ENCODE results near the gene TM7SF3. TPM values are rescaled to one million over a fixed set of nuclear protein-coding genes. Genes with fewer than 3 reads are reported as not detected.

Gene TM7SF3
- total RNA-seq, 3 donors from 2014 or later, result 40.2 to 60.0 (median 56.1) TPM

- H3K4me3 ChIP-seq, result no peak overlapping the region
- H3K27me3 ChIP-seq, result no peaks in the 10 kb centered on the region
- no peak overlapping the region for H3K27ac ChIP-seq
- H3K4me1 ChIP-seq, result peaks cover 0 to 3% of the 10 kb centered on the region in 2 donors
- H3K36me3 ChIP-seq, result no peaks in the 10 kb centered on the region
- no peaks in the 10 kb centered on the region for H3K9me3 ChIP-seq
- DNase-seq (ENCODE audit: low spot score in 2 of 2), result no peak
- TF ChIP-seq POLR2A (IDR thresholded peaks at IDR 0.05), result no peak
- no peak for TF ChIP-seq POLR2AphosphoS5 (IDR thresholded peaks at IDR 0.05)
- TF ChIP-seq, protein P1, sequence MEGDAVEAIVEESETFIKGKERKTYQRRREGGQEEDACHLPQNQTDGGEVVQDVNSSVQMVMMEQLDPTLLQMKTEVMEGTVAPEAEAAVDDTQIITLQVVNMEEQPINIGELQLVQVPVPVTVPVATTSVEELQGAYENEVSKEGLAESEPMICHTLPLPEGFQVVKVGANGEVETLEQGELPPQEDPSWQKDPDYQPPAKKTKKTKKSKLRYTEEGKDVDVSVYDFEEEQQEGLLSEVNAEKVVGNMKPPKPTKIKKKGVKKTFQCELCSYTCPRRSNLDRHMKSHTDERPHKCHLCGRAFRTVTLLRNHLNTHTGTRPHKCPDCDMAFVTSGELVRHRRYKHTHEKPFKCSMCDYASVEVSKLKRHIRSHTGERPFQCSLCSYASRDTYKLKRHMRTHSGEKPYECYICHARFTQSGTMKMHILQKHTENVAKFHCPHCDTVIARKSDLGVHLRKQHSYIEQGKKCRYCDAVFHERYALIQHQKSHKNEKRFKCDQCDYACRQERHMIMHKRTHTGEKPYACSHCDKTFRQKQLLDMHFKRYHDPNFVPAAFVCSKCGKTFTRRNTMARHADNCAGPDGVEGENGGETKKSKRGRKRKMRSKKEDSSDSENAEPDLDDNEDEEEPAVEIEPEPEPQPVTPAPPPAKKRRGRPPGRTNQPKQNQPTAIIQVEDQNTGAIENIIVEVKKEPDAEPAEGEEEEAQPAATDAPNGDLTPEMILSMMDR (IDR thresholded peaks at IDR 0.05), result no peak
- intact Hi-C loops (cut with DNase I; ENCODE audit: low total_unique reads), result no loop called here
Observed at GRCh38 chr12:27006797-27007467, 7.3 kb downstream of the TM7SF3 start.

DNA sequence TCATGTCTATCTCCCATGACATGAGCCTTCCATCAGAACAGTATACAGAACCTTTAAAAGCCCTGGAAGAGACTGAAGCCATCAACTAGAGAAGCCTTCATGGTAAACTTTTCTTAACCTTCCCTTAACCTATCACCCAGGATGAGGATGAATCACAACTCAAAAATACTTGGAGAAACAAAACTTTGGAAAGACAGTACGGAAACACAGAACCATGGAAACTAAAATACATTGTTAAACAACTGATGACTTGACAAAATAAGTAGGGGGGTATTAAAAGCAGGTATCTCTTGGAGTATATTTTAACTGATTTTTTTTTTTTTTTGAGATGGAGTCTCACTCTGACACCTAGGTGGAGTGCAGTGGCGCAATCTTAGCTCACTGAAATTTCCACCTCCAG, 8.7 kb downstream of the TM7SF3 start:
- DNase-seq (ENCODE audit: low spot score in 2 of 2), result no peak
- Histone ChIP-seq H3K27ac (no peak overlapping the region), H3K36me3 (no peaks in the 10 kb centered on the region), H3K4me3 (no peak overlapping the region), H3K4me1 (peaks cover 0 to 3% of the 10 kb centered on the region in 2 donors), H3K9me3 (no peaks in the 10 kb centered on the region), H3K27me3 (no peaks in the 10 kb centered on the region)
- intact Hi-C loops (cut with DNase I; ENCODE audit: low total_unique reads), result no loop called here
- TF ChIP-seq, protein P1 (IDR thresholded peaks at IDR 0.05), result no peak
- TF ChIP-seq POLR2A (IDR thresholded peaks at IDR 0.05), result no peak
- no peak for TF ChIP-seq POLR2AphosphoS5 (IDR thresholded peaks at IDR 0.05)

GRCh38 chr12:27003421-27004381, 10.5 kb downstream of the TM7SF3 start:
- H3K4me1 ChIP-seq, result no peaks in the 10 kb centered on the region
- no peaks in the 10 kb centered on the region for H3K27me3 ChIP-seq
- H3K9me3 ChIP-seq, result no peaks in the 10 kb centered on the region
- no peaks in the 10 kb centered on the region for H3K36me3 ChIP-seq
- DNase-seq (ENCODE audit: low spot score in 2 of 2), result no peak
- no peak overlapping the region for H3K4me3 ChIP-seq
- TF ChIP-seq POLR2AphosphoS5 (IDR thresholded peaks at IDR 0.05) (no peak), POLR2A (IDR thresholded peaks at IDR 0.05) (no peak)
- TF ChIP-seq, protein P1 (IDR thresholded peaks at IDR 0.05), result no peak
- H3K27ac ChIP-seq, result no peak overlapping the region
- intact Hi-C loops (cut with DNase I; ENCODE audit: low total_unique reads), result no loop called here

- DNase-seq (ENCODE audit: low spot score in 2 of 2), result no peak
- no peaks in the 10 kb centered on the region for H3K9me3 ChIP-seq
- TF ChIP-seq POLR2AphosphoS5 (IDR thresholded peaks at IDR 0.05), result no peak
- TF ChIP-seq POLR2A (IDR thresholded peaks at IDR 0.05), result no peak
- TF ChIP-seq, protein P1 (IDR thresholded peaks at IDR 0.05), result no peak
- no peaks in the 10 kb centered on the region for H3K27me3 ChIP-seq
- no peaks in the 10 kb centered on the region for H3K36me3 ChIP-seq
- H3K4me1 ChIP-seq, result no peaks in the 10 kb centered on the region
- H3K4me3 ChIP-seq, result no peak overlapping the region
- intact Hi-C loops (cut with DNase I; ENCODE audit: low total_unique reads), result no loop called here
- no peak overlapping the region for H3K27ac ChIP-seq
Observed at GRCh38 chr12:27002141-27002540, 12.0 kb downstream of the TM7SF3 start.

- Histone ChIP-seq H3K9me3 (no peaks in the 10 kb centered on the region), H3K36me3 (no peaks in the 10 kb centered on the region), H3K4me3 (no peak overlapping the region), H3K27me3 (no peaks in the 10 kb centered on the region), H3K4me1 (no peaks in the 10 kb centered on the region), H3K27ac (no peak overlapping the region)
- intact Hi-C loops (cut with DNase I; ENCODE audit: low total_unique reads), result no loop called here
- no peak for TF ChIP-seq POLR2AphosphoS5 (IDR thresholded peaks at IDR 0.05)
- TF ChIP-seq POLR2A (IDR thresholded peaks at IDR 0.05), result no peak
- TF ChIP-seq, protein P1 (IDR thresholded peaks at IDR 0.05), result no peak
- no peak for DNase-seq (ENCODE audit: low spot score in 2 of 2)
Observed at GRCh38 chr12:27001663-27002062, 12.5 kb downstream of the TM7SF3 start.

Measured in breast epithelium (tissue), 4 donors.